ENCODE results near the gene EYS. TPM values are rescaled to one million over a fixed set of nuclear protein-coding genes. Genes with fewer than 3 reads are reported as not detected.

The EYS gene
- polyA plus RNA-seq, 1 experiment, result not detected

- Histone ChIP-seq H3K4me3 (ENCODE audit: low read depth, low read length) (no peak overlapping the region), H3K27me3 (ENCODE audit: control insufficient read depth, insufficient read depth, low read length) (no peaks in the 10 kb centered on the region), H3K9me3 (ENCODE audit: control insufficient read depth, insufficient read depth, low read length) (no peaks in the 10 kb centered on the region), H3K27ac (ENCODE audit: low read depth, low read length) (no peak overlapping the region)
- TF ChIP-seq CTCF (IDR thresholded peaks at IDR 0.05; ENCODE audit: low read depth, low read length), result no peak
- DNase-seq (ENCODE audit: low read depth, low spot score), result no peak
- POLR2A ChIA-PET, result no interaction called here
- CTCF ChIA-PET, result interaction anchor here (0.8 kb wide), 1 partner anchor 325 kb away, joined by 3 read pairs; no protein-coding TSS in a partner anchor
Observed at GRCh38 chr6:64006246-64006645, 1700.8 kb downstream of the EYS start.

GRCh38 chr6:64000818-64001491 is 1706.1 kb downstream of the EYS start:
- no peaks in the 10 kb centered on the region for H3K27me3 ChIP-seq (ENCODE audit: control insufficient read depth, insufficient read depth, low read length)
- POLR2A ChIA-PET, result no interaction called here
- CTCF ChIA-PET, result interaction anchor here (1.0 to 2.0 kb wide), 2 partner anchors 11 to 330 kb away, joined by 4 to 5 read pairs; no protein-coding TSS in a partner anchor
- H3K9me3 ChIP-seq (ENCODE audit: control insufficient read depth, insufficient read depth, low read length), result no peaks in the 10 kb centered on the region
- H3K27ac ChIP-seq (ENCODE audit: low read depth, low read length), result no peak overlapping the region
- H3K4me3 ChIP-seq (ENCODE audit: low read depth, low read length), result no peak overlapping the region
- TF ChIP-seq CTCF (IDR thresholded peaks at IDR 0.05; ENCODE audit: low read depth, low read length), result no peak
- no peak for DNase-seq (ENCODE audit: low read depth, low spot score)

GRCh38 chr6:63999613-64000012 is 1707.4 kb downstream of the EYS start:
- TF ChIP-seq CTCF (IDR thresholded peaks at IDR 0.05; ENCODE audit: low read depth, low read length), result no peak
- H3K27ac ChIP-seq (ENCODE audit: low read depth, low read length), result no peak overlapping the region
- no peaks in the 10 kb centered on the region for H3K27me3 ChIP-seq (ENCODE audit: control insufficient read depth, insufficient read depth, low read length)
- H3K4me3 ChIP-seq (ENCODE audit: low read depth, low read length), result no peak overlapping the region
- ChIA-PET CTCF (interaction anchor here (0.7 kb wide), 1 partner anchor 332 kb away, joined by 4 read pairs; no protein-coding TSS in a partner anchor), POLR2A (no interaction called here)
- H3K9me3 ChIP-seq (ENCODE audit: control insufficient read depth, insufficient read depth, low read length), result no peaks in the 10 kb centered on the region
- no peak for DNase-seq (ENCODE audit: low read depth, low spot score)

GRCh38 chr6:63998991-63999390 is 1708.0 kb downstream of the EYS start:
- H3K27ac ChIP-seq (ENCODE audit: low read depth, low read length), result no peak overlapping the region
- ChIA-PET POLR2A (no interaction called here), CTCF (interaction anchor here (0.7 kb wide), 1 partner anchor 333 kb away, joined by 4 read pairs; no protein-coding TSS in a partner anchor)
- no peaks in the 10 kb centered on the region for H3K9me3 ChIP-seq (ENCODE audit: control insufficient read depth, insufficient read depth, low read length)
- DNase-seq (ENCODE audit: low read depth, low spot score), result no peak
- H3K27me3 ChIP-seq (ENCODE audit: control insufficient read depth, insufficient read depth, low read length), result no peaks in the 10 kb centered on the region
- no peak overlapping the region for H3K4me3 ChIP-seq (ENCODE audit: low read depth, low read length)
- no peak for TF ChIP-seq CTCF (IDR thresholded peaks at IDR 0.05; ENCODE audit: low read depth, low read length)

- TF ChIP-seq CTCF (IDR thresholded peaks at IDR 0.05; ENCODE audit: low read depth, low read length), result no peak
- Histone ChIP-seq H3K27ac (ENCODE audit: low read depth, low read length) (no peak overlapping the region), H3K9me3 (ENCODE audit: control insufficient read depth, insufficient read depth, low read length) (no peaks in the 10 kb centered on the region), H3K4me3 (ENCODE audit: low read depth, low read length) (no peak overlapping the region), H3K27me3 (ENCODE audit: control insufficient read depth, insufficient read depth, low read length) (no peaks in the 10 kb centered on the region)
- POLR2A ChIA-PET, result no interaction called here
- no peak for DNase-seq (ENCODE audit: low read depth, low spot score)
- CTCF ChIA-PET, result no interaction called here
Observed at GRCh38 chr6:63997734-63998133, 1709.3 kb downstream of the EYS start.

All from AG04450 (cell line).